Cardiac fibroblast (primary cell): ENCODE results near the gene OSBPL5.

Source experiments
- DNase-seq, 2 donors: peaks; one replicate each; pipeline versions ENCODE4 v3.0.0 to v3.0.0-alpha.2; 2010; ENCODE audit warnings: low read depth in 2 of 2
- H3K4me3 ChIP-seq, 2 donors: replicated peaks in 1 of 2; 1 replicate in 1 of 2; 2 replicates in 1 of 2; pipeline ENCODE4 v1.5.1; 2011; ENCODE audit warnings: low read depth in 2 of 2, low read length in 2 of 2, mild to moderate bottlenecking in 2 of 2, moderate library complexity in 1 of 2
- TF ChIP-seq, protein P1 (sequence below): IDR thresholded peaks from one replicate; pipeline ENCODE4 v1.5.1; 2011; ENCODE audit warnings: low read depth, mild to moderate bottlenecking, low read length, inconsistent platforms

Gene OSBPL5

DNA sequence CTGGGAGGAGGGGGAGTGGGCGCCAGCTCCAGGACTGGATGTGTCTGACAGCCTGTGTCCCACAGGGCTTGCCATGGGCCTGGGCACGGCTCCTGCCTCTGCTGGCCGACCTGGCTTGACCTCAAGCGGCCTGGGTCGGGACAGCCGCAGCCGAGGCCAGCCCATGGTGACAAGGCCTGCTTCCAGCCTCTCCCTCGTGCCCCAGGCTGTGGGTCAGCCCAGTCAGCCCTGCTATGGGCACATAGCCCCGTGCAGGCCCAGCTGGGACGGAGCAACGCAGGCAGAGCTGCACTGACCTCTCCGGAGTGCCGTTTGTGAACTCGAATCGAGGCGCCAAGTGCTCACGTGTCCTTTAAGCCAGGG is 17.9 kb downstream of the OSBPL5 start:
- no peak overlapping the region for H3K4me3 ChIP-seq
- DNase-seq, result peak in 1 of 2 donors; percentile 31
- TF ChIP-seq, protein P1, sequence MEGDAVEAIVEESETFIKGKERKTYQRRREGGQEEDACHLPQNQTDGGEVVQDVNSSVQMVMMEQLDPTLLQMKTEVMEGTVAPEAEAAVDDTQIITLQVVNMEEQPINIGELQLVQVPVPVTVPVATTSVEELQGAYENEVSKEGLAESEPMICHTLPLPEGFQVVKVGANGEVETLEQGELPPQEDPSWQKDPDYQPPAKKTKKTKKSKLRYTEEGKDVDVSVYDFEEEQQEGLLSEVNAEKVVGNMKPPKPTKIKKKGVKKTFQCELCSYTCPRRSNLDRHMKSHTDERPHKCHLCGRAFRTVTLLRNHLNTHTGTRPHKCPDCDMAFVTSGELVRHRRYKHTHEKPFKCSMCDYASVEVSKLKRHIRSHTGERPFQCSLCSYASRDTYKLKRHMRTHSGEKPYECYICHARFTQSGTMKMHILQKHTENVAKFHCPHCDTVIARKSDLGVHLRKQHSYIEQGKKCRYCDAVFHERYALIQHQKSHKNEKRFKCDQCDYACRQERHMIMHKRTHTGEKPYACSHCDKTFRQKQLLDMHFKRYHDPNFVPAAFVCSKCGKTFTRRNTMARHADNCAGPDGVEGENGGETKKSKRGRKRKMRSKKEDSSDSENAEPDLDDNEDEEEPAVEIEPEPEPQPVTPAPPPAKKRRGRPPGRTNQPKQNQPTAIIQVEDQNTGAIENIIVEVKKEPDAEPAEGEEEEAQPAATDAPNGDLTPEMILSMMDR, result no peak

DNA sequence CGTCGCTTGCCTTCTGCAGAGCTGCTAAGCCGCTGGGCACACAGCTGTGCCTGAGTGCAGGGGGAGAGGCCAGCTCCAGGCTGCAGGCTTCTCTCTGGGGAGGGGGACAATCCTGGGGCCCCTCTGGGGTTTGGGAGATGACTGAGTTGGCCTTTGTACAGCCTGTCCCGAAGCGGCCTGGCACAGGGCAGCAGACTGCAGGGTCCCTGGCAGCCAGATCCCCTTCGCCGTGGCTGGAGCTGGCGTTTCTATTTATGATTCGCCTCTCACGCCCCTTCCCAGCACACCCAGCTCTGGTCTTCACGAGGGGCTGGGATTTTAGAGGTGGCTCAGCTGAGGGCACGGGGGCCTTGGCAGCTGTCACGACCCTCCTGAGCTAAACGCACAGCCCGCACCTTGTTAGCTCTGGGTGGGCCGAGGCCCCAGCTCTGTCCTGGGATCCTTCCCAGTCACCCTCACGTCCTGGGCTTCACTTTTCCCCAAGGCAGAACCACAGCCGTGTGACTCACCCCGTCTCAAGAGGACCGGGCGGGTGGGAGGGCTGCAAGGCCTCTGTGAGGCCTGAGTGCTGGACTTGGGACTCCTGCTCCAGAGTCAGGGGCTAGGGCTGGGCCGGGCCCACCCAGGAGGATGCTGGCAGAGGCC is 18.4 kb downstream of the OSBPL5 start:
- TF ChIP-seq, protein P1, result no peak
- DNase-seq, result peak; percentile 48 to 74
- H3K4me3 ChIP-seq, result no peak overlapping the region

DNA sequence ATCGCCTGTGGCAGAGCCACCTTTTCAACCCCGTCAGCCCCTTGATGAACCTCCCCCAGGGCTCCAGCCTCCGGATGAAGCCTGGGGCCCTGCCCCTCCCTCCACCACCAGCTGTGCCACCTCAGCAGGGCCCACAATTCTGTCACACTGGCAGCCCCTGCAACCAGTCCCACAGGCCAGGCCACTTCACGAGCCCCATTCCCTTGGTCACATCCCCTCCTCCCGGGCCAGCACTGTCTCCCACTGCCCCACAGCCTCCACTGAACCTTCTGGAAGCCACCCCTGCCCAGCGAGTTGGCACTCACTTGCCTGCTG is 19.9 kb downstream of the OSBPL5 start:
- H3K4me3 ChIP-seq, result no peak overlapping the region
- no peak for DNase-seq
- TF ChIP-seq, protein P1, result no peak

DNA sequence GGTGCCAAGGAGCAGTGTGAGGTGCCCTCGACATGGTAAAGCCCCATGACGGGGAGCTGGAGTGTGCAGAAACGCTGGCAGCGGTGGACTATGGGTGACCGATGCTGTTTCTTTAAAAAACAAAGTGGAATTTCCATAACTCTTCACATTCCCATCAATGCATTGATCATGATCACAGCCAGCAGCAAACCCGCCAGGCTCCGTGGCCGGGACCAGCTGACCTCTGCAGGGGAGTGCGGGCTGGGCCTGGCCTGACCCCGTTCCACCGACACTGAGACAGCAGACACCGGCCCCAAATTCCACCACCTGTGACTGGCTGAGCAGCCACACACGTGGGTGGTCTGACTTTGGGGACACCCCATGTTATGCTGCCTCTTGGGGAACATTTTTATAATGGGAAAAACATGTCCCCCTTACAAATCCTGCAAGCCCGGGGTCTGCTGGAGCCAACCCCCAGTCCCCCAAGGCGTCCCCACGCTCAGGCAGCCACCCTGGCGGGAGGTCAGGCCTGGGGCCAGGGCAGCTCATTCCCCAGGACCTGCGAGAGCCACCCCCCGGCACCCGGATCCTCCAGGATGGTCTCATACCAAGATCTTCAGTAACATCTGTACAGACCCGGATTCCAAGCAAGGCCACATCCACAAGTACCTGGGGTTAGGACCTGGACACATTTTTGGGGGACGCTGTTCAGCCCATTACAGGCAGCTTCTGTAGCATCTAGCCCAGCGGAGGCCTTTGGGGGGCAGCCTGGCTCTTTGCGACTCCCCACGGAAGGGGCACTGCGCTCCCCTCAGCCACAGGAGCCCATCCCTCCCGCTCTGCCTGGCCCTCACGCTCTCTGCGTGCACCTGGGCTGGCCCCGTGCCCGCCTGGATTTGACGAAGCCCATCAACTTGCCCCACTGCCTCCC is 20.6 kb downstream of the OSBPL5 start:
- no peak overlapping the region for H3K4me3 ChIP-seq
- no peak for DNase-seq
- TF ChIP-seq, protein P1, result no peak

DNA sequence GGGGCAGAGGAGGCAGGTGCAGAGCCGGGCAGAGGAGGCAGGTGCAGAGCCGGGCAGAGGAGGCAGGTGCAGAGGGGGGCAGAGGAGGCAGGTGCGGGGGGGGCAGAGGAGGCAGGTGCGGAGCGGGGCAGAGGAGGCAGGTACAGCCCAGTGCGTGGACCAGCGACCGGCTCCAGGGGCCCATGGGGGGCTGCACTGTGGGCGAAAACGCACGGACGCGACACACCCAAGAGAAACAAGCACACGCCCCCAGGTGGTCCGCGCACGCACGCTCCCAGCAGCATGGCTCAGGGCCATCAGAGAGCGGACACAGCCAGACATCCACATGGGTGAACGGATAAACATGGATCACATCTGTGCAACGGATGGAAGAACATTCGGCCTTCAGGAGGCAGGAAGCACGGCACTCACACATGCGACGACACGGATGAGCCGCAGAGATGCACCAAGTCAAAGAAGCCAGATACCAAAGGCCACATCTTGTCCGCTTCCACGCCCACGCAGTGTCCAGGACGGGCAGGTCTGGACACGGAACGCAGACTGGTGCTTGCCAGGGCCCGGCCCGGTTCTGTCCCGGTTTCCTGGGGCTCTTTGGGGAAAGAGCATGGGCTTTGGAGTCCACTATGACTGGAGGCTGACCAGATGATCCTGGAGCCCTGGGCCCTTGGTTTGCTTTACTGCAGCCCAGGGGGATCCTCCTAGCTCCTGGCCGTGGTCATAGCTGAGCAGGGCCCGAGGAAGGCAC is 21.8 kb downstream of the OSBPL5 start:
- H3K4me3 ChIP-seq, result no peak overlapping the region
- TF ChIP-seq, protein P1, result no peak
- DNase-seq, result no peak

DNA sequence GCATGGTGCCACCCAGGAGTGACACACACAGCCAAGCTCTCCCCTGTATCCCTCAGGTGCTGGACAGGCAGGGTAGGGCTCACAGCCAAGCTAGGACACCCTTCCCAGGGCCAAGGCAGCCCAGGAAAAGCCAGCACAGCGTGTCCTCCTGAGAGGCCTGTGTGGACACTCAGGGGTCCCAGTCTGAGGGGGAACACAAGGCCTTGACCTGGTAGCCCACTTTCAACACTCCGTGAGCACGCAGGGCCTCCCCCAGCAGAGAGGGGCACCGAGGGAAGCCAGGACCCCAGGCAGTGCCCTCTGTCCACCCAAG is 24.9 kb downstream of the OSBPL5 start:
- no peak for DNase-seq
- TF ChIP-seq, protein P1, result no peak
- no peak overlapping the region for H3K4me3 ChIP-seq
